AG20443 (cell line): ENCODE results near the gene C9orf50.
"Not testable (repeated sequence)": the region's sequence is repeated elsewhere in the genome, so short reads cannot be mapped to it uniquely, and the experiment has no call there.

ENCODE experiments used
- DNase-seq: peaks from one replicate; pipeline ENCODE4 v3.0.0; 2012; ENCODE audit warnings: low spot score, mixed read lengths

C9orf50 gene

DNA sequence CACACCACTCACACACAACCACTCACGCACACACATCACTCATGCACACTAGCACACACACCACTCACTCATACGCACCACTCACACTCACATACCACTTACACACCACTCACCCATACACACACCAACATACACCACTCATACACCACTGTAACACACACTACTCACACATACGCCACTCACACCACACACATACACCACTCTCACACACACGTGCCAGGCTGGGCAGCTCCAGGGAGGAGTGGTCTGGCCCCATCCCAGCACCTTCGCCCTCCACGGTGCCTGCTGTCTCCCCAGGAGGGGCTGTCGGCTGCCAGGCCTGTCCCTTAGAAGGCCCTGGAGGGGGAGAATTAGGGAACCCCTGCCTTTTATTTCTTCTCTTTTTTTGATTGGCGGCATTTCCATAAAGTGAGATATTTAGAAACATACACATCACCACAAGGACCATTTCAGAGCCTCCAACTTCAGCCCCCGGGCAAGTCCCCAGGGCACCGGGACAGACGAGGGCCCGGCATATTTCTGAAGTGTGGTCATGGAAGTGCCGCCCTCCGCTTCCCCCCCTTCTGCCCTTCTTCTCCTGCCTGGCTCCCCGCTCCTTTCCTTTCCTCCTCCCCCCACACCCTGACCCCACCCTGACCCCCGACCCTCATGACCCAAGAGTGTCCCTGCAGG, 27.3 kb upstream of the C9orf50 start:
- peak; percentile 67 for DNase-seq

DNA sequence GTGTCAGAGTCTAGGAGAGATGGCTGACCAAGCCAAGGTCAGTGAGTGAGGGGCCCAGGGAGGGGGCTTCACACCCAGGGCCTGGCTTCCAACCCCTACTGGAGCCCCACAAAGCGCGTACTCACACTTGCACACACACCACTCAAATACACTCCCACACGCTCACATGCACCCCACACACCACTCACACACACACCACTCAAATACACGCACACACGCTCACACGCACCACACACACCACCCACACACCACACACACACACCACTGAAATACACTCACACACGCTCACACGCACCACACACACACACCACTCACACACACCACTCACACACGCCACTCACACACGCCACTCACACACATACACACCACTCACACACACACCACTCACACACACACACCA, 26.7 kb upstream of the C9orf50 start:
- no peak for DNase-seq

DNA sequence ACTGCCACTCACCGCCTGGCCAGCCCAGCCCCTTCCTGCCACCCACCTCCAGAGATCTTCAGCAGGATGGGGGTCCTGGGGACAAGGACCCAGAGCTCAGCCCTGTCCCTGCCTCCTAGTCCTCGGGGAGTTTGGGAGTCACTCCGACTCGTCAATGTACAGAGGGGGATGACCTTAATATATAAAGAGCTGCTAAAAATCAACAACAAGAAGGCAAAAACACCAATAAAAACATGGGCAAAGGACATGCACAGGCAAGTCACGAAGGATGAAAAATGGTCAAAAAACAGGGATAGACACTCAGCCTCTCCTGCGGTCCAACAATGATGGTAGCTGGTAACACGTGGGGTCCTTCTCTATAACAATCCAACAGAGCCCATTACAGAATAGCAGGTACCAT, 25.8 kb upstream of the C9orf50 start:
- no peak for DNase-seq

DNA sequence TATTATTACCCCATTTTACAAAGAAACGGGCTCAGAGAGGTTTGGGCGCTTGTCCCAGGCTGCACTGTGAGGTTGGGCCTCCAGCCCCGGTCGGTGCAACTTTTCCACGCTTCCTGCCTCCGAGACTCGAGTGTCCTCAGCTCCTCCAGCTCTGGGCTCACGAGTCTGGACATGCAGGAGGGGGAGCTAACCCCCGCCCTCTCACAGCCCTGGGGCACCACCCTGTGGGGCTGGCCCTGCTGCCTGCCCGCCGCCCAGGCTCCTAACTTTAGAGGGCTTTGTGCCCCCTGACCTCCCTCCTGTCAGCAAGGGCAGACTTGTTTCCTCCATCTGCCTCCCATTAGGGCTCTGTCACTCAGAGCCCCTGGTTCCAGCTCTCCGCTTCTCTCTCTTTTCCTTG, 25.4 kb upstream of the C9orf50 start:
- DNase-seq, result no peak

DNA sequence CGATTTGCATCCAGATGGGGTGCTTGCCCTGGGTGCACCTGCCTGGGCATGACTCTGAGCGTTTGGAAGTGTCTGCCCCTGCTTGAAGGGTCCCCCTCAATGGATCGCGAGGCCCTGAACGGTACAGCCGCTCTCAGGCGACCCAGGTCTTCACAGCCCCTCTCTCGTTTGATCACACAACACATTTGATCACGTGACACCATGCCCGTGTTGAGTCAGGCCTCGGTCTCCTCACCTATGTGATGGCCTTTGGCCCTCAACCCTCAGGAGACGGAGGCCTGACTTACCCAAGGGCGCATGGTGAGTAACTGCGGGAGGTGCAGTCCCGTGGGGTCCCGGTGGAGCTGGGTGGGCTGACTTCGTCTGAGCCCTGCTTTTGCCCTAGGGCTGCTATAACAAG, 24.0 kb upstream of the C9orf50 start:
- DNase-seq, result no peak

DNA sequence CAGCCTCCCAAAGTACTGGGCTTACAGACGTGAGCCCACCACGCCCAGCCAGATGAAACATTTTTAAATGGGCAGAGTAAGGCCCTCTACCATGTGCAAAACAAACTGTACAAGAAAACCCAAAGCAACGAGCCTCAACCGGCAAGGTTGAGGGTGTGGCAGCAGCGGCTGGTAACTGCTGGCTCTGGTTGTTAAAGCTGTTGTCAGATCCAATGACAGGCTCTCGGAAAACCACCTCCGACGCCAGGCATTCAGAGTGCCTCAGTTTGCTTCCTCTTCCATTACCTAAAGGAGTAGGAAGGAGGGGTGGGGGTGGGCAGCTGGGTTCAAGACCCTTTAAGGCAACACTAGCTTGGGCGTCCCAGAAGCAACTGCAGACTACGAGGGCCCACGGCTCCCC, 23.5 kb upstream of the C9orf50 start:
- DNase-seq, result no peak

DNA sequence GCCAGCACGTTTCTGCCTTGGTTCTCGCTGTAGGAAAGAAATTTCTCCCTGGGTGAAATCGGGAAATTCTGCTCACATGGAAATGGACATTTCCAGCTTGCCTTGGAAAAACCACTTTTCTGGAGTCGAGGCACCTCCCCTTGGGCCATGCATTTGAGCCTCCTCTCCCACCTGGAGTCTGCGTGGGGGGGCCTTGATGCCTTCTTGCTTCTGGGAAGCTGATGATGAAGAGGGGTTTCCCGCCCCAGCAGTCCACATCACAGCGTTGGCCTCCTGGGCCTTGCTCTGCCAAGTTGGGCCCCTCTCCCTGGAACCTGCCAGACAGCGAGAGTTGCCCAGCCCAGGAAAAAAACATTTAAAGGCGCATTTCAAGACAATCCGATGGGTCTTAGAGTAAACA, 22.8 kb upstream of the C9orf50 start:
- DNase-seq, result no peak

DNA sequence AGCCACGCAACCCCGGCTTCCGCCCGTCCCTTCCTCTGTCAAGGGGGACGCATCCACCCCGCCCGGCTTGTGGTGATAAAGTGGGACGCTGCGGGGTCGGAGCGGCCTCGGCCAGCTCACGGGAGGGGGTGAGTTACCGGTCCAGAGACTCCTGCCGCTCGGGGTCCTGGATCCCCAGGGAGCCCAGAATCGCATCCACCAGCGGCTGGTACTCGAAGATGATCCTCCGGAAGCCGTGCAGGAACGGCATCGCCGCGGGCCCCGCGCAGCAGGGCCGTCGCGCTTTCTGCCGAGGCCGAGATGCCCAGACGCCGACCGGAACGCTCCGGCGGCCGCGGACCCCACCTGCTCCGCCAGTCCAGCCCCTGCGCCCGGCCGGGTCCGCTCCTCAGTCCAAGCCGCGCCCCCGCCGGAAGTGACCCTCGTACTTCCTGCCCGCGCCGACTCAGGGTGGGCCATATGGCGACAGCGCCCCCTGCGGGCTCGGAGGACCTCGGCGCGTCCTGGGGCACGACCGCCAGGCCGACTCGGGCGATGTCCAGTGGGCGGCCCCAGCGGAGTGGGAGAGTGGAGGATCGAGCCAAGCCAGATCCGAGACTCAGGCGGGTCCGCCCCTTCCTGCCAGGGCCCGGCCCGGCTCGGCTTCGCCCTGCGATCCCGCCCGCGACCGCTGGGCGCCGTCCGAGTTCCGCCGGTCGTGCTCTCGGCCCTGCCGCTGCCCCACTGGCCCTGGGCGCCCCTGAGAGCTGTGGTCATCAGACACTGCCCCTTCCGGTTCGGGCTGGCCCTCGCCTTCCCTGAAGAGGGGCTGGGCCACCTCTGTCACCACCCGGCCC, 21.1 kb upstream of the C9orf50 start, which contains the start of gene ASB6:
TSS of gene ASB6 (minus strand) at position 402 of the 836 bp plus-strand sequence. CDS start at position 250, 152 bp downstream.
- DNase-seq, result peak; percentile 100

DNA sequence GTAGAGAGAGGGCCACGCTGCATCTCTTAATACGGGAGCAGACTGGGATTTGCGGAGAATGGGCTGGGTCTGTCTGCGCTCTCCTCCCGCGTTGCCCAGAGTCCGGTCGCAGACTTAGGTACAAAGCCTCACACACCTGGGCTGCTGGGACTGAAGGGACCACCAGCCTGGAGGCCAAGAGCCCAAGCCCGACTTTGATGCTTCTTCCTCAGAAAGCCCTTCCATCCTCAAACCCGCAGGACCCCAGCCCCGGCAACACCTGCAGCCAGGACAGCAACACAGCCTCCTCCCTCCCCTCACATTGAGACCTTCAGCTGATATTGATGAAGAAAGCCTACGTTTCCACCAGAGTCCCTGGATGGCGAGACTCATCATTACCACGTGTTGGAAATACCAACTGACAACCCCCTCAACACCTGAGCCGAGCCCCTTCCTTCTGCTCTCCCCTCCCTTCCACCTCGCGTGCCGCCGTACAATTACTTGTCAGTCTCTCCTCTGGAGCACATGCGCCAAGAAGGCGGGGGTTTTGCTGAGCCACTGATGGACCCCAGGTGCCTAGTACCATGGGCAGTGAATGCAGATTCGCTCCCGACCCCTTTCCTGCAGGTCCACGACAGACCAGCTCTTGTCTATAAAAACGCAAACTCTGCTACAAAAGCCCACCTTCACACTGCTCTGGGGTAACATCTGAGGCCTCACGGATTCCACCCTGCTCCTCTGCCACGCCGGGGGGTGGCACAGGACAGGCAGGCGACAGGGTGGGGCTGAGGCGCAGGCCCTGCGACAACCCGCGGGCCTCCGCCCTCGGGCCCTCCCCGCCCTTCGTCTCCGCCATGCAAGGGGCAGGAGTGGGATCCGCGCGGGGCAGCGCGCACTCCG, 20.2 kb upstream of the C9orf50 start:
- DNase-seq, result peak; percentile 39

DNA sequence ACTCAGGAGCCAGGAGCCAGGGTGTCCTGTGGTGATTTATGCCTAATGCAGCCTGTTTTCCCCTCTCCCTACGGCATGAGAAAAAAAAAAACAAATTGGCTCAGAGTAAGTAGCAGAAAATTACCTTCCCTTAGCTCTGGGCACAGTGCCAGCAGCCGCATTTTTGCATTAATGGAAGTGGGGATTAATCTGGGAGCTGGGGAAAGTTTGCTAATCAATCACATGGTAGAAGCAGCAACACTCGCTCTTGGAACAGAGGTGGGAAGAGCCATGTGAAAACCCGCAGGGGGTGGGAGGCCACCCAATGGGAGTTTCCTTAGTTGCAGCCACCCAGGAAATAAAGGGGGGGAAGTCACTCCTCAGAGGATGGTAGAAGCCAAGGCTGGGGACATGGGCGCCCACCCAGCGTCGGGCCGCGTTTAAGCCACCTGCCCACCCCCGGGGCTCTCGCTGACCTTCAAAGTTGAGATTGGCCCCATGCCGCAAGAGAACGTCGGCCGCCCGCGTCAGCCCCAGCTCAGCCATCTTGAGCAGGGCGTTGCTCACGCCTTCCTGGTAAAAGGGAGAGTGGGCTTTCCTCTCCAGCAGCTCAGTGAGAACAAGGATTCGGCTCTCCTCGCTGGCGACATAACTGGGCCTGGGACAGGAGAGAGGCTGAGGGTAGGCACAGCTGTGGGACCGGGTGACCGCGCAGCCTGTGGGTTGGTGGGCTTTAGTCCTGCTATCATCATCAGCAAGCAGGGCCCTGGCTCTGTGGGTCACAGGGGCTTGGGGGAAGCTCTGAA, 19.4 kb upstream of the C9orf50 start:
- no peak for DNase-seq

DNA sequence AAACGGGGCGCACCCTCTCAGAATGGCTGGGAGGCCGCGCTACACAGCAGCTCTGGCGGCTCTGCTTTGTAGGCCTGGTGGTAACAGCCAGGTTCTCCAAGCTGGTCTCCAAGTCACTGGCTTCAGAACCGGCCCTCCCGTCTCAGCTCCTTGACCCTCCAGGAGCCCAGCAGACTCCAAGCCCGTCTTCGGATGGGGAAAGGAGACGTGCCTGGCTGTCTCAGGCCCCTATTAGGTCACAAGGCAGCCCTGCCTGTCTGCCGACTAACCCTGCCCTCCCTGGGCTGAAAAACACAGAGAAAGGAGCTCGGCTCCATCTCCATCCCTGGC, 18.8 kb upstream of the C9orf50 start:
- no peak for DNase-seq

DNA sequence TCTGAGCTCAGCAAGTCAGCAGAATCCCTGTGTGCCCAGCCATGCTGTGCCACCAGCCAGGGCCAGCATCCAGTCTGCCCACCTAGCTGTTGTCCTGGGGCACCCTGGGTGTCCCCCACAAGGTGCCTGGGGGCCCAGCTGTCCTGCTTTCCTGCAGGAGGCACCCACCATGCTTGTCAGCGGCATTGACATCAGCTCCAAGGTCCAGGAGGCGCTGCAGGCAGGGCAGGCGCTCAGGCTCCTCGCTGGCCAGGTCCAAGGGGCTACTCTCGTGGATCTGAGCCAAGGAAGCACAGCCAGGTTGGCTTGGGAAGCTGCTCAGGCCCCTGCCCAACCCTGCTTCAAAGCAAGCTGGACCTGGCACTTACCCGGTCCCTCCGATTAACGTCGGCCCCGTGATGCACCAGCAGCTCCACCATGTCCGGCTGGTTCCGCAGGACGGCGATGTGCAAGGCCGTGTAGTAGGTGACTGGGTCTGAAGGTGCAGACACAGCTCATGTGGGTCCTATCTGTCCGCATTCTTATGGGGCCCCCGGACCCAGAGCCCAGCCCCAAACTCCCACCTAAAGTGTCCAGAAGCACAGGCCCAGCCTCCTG, 18.2 kb upstream of the C9orf50 start:
- DNase-seq, result no peak

DNA sequence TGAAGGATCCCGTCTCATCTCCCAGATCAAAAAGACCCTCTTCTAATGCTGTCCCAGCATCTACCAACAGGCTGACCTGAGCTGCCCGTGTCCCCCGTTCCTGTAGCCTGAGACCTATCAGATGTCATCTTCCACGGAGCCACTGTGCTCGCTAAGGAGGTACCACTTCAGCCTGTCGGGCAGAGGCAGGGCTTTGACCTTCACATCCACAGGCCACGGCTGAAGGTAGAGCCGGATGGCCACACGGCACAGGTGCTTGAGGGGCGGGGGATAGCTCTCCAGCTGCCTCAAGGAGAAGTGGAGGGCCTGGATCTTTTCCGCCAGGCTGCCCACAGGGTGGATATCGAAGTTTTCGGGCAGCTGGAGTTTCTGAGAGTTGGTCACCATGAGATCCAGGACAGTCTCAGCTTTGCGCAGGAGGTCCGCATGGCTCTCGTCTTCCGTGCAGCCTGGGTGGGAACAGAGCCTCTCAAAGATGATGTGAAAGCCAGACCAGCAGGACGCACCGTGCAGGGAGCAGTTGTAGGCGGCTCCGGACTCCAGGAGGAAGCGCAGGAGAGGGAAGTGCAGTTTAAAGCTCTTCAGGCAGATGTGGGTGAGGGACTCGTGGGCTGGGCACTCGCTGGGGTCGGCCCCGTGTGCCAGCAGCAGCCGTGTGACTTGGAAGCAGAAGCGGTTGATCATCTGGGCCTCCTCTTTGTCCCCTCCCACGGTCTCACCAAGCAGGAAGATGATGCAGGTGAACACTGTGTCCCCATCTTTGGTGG, 17.0 kb upstream of the C9orf50 start:
- no peak for DNase-seq

DNA sequence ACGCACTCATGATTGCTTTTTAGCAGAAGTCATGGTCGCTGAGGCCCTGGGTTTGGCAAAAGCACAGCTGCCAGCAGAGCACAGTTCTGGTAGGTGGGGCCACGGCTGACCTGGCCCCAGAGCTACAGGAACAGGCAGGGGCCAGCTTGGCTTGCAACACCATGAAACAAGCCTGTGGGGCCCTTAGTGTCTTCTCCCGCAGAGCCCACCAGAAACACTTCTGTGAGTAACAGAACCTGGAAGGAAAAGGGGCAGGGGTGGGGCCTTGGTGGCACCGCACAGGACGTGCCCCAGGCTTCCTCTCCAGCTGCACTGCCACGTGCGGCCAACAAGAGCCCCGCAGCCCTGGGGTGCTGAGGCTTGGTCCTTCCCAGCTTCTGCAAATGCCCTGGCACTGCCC, 16.2 kb upstream of the C9orf50 start:
- no peak for DNase-seq

DNA sequence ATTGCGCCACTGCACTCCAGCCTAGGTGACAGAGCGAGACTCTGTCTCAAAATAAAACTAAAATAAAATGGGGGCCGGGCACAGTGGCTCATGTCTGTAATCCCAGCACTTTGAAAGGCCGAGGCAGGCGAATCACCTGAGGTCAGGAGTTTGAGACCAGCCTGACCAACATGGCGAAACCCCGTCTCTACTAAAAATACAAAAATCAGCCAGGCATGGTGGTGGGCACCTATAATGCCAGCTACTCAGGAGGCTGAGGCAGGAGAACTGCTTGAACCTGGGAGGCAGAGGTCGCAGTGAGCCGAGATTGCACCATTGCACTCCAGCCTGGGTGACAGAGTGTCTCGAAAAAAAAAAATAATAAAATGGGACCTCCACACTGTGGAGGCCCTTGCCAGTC, 15.4 kb upstream of the C9orf50 start:
- not testable (repeated sequence) for DNase-seq

DNA sequence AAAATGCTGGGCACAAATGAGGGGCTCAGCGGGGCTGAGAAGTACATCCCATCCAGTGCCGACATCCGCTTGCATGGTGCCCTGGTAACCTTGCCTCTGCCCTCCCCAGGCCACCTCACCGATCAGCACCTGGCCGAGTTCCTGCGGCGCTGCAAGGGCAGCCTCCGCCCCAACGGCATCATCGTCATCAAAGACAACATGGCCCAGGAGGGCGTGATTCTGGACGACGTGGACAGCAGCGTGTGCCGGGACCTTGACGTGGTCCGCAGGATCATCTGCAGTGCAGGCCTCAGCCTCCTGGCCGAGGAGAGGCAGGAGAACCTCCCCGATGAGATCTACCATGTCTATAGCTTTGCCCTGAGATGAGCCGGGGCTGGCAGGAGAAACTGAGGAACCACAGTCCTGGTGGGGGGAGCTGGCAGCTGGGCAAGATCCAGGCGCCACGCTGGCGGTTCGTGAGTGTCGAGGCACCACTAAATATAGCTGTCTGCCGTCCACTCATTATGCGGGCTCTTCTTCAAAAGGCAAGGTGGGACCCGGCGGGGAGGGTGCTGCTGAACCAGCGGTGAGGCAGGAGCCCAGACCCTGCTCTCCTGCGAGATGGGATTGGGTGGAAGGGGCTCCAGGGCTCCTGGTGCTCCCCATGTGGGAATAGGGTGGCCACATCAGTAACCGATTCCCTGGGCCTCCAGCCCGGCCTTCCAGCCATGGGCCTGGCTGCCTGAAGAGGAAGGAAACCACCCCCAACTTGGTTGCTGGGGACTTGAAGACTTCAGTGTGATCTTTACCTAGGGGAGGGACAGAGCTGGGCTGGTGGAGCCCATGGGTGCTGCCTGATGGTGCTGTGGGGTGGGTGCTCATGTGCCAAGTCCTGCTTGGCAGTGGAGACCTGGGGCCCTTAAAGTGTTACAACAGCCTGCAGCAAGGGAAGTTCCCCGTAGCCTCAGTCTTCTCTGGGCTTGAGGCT, 14.5 kb upstream of the C9orf50 start:
- no peak for DNase-seq

DNA sequence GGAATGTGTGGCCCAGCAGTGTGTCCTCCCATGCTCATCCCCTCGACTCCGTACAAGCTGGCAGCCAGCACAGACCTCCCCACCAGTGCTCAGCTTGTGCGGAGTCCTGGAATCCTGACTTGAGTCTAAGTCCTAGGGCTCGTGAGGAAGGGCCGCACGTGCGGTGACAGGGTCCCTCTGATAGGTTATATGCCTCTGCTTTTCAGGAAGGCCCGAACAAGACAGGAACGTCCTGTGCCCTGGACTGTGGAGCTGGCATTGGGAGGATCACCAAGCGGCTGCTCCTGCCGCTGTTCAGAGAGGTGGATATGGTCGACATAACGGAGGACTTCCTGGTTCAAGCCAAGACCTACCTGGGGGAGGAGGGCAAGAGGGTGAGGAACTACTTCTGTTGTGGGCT, 12.9 kb upstream of the C9orf50 start:
- DNase-seq, result no peak

DNA sequence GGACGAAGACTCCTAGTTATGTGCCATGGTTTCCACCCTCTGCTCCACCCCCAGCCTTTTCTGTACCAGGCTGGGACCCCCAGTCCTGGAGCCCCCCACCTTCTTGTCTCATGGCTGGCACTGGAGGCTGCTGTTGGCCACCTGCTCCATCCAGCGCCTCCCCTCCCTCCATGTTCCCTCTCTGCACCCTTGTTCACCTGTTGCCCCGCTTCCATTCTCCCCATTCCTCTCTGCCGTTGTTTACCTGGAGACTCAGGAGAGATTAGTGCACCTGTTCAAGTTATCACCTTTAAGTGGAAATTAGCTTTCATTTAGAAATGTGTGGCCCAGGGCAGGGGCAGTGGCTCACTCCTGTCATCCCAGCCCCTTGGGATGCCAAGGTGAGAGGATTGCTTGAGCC, 12.3 kb upstream of the C9orf50 start:
- no peak for DNase-seq

DNA sequence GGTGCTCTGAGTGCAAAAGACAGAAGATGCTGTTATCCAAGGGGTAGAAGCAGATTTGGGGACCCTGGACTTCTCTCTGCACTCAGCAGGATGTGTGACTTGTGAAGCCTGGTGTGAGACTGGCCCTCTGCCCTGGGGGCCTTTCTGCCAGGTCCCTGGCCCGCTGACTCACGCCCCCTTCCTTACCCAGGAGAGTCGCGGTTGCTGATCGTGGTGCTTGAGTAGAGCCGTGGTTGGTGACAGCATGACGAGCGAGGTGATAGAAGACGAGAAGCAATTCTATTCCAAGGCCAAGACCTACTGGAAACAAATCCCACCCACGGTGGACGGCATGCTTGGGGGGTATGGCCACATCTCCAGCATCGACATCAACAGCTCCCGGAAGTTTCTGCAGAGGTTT, 11.6 kb upstream of the C9orf50 start:
- DNase-seq, result peak; percentile 49
